GM21360 (cell line): ENCODE data around the gene RAMP1.
"Not testable (repeated sequence)": the region's sequence is repeated elsewhere in the genome, so short reads cannot be mapped to it uniquely, and the experiment has no call there.

Source experiments
- ATAC-seq: cut with Tn5 transposase; IDR thresholded peaks from one replicate; pipeline ENCODE4 v1.9.1; 2021; ENCODE audit warnings: mild to moderate bottlenecking, moderate library complexity; ENCODE audit not compliant: unreplicated experiment

Gene RAMP1

DNA sequence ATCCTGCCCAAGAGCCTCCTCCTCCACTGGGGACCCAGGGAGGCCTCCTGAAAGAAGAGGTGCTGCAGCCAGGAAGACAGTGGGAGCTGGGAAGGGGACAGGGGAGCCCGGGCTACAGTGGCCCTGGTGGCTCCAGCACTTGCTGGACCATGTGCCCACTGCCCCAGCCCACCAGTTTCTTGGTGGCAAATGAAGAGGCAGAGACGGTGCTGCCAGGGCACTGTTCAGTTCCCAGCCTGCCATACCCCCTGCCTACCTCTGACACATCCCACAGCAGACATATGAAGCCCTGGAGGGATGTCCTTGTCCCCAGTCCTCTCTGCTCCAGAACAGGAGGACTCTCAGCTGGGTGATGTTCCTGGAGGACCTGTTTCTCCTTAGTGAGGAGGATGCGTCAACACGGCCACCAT lies 3.7 kb downstream of the RAMP1 start:
- ATAC-seq = no peak

DNA sequence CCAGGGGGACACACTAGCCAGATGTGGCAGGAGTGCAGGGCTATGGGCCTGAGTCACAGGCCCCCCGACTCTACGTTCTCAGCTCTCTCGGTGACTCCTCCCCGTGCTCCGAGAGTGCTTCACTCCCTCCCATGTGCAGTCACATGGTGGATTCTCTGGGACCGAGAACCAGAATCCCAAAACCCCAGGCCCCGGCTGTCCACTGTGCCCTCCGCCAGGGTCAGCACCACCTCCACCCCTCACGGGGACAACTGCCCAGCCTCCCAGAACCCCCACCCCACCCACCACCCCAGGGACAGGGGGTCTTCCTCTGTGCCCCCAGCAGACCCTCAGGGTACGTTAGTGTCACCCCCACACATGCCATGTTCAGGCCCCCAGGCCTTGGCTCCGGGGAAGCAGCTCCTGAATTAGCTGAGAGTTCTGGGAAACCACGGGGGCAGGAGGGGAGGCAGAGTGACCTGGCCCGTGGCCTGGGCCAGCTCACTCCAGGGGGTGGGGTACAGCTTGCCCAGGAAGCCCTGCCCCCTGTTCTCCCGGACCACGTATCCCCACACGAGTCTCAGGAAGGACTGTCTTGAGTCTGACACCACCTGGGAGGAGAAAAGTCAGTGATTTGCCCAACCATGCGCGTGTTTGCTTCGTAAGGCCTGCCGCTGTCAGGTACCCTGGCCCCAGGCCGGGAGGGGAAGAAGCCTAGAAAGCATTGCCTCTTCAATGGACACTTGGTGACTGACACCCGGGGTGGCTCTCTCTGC lies 4.4 kb downstream of the RAMP1 start:
- no peak for ATAC-seq

DNA sequence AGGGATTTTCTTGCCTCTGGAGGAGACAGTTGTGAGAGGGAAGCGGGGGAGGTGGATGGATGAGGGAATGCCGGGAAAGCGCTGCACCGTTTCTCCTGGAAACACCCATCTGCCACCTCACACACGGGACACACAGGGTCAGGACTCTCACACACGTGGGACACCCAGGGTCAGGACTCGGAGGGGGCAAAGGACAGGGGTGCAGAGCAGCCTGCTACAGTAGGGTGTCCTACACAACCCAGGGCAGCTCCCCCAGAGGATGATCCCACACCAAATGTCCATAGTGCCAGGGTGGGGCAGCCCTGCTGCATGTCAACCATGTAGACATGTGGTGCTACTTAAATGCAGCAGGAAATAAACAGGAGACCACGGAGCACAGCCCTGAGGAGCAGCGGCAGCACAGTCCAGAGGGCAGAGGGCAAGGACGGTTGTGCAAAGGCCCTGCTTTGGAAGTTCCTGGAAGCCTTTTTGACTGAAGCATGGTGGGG lies 5.1 kb downstream of the RAMP1 start:
- ATAC-seq = no peak

DNA sequence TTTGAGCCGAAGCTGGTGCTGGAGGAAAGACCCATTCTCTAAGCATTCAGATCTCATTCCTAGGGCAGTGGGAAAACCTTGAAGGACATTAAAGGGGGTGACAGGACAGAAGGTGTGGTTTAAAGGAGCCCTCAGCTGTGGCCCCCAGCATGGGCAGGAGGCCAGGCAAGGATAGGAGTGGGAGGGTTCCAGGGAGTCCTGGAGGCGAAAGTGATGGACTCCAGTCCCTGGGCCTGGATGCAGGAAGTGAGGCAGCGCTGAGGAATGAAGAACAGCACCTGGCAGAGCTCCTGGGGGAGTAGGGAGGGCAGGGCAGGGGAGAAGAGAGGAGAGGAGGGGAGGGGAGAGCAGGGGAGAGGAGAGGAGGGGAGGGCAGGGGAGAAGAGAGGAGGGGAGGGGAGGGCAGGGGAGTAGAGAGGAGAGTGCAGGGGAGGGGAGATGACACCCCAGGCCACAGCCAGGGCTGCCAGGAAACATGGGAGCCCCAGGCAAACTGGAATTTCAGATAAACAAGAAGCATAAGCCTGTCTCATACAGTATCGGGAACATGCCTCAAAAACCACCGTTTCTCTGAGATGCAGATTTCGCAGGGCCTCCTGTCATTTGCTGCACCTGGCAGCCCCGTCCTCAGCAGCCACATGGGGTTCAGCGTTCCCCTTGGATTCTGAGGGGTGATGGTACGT lies 5.7 kb downstream of the RAMP1 start:
- ATAC-seq = no peak

DNA sequence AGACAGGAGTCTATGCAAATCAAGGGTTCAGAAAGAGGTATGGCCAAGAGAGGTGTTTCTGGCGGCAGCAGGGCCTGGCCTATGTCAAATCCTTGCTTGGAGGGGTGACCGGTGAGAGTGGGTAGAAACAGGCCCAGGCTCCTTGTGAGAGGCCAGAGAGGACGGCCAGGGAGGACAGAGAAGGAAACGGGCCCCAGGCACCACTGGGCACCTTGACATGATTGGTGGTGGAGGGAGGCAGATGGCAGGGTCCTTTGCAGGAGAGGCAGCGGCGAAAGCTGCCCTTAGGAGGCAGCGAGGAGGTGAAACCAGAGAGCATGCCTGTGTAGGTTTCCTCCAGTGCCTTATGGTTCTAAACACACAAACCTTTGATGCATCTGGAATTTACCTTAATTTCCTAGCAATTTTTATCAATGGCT lies 6.2 kb downstream of the RAMP1 start:
- no peak for ATAC-seq

DNA sequence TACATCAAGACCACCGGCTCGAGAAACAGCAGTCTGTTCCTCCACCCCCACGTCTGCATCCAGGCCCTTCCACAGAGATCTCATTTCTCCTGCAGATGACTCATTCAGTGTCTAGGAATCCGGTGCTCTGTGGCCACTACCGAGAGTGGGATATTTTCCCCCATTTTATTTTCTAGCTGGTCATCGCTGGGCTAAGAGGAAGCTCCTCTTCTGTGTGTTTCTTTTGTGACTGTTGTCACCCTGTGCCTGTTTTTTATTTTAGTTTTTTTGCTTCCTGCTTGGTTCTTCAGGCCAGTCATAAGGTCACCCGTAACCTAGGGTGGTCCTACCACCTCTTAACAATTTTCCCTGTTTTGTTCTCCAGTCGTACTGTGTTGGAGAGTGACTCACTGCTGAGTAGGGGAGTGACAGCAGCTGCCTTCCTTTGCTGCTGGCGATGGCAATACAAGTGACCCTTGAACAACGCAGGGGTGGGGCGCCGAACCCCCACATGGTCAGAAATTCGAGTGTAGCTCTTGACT lies 6.7 kb downstream of the RAMP1 start:
- no peak for ATAC-seq

DNA sequence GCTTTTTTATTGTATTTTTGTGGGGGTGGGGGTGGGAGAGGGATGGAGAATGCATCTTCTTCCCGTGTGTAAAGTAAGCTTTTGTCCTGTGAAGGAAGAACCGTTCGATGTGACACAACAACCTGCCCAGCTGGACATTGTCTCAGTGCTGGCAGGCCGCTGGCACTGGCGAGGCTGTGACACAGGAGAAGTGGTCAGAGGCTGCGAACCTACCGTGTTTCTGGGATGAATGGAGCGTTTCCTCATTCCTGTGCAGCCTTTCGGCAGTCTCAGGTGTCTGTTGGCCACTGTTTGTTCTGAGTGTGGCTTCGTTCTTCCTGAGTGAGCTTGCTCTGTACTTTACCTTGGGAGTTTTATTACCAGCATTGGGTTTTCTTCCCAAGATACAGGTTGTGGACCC lies 8.0 kb downstream of the RAMP1 start:
- no peak for ATAC-seq

DNA sequence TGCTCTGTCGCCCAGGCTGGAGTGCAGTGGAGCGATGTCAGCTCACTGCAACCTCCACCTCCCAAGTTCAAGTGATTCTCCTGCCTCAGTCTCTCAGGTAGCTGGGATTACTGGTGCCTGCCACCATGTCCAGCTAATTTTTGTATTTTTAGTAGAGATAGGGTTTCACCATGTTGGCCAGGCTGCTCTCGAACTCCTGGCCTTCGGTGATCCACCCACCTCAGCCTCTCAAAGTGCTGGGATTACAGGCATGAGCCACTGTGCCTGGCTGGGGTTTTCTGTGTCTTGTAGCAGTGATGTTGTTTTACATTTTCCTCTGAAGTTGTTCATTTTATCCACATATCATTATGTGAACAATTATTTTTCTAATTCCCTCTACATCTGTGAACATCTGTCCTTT lies 8.7 kb downstream of the RAMP1 start:
- ATAC-seq = not testable (repeated sequence)

DNA sequence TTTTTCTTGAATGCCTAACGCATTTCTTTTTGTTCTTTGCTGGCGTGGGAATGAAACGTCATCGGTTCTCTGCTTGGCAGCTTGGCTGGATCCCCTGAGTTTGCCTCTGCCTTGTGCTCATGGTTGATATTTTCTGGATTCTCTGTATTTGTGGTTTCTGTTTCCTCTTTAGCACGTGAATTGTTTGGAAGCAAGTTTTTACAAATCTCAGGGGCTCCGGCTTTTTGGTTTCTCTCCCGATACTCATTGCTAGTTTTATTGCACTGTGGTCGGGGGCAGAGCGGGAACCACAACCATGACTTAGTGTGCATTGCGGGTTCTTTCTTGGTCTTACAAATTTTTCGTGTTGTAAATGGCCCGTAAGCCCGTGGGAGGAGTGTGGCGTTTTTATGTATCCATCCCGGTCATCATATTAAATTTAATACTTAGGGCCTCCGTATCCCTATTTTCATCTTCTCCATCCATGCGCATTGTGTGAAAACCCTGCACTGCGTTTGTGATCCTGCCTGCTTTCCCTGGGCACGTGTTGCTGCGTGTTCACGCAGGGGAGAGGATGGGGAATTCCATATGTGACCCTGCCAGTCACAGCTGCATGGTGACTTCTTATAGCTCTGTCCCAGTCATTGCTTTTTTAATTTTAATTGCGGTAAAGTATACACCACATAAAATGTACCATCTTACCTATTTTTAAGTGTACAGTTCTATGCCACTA lies 9.4 kb downstream of the RAMP1 start:
- ATAC-seq = no peak

DNA sequence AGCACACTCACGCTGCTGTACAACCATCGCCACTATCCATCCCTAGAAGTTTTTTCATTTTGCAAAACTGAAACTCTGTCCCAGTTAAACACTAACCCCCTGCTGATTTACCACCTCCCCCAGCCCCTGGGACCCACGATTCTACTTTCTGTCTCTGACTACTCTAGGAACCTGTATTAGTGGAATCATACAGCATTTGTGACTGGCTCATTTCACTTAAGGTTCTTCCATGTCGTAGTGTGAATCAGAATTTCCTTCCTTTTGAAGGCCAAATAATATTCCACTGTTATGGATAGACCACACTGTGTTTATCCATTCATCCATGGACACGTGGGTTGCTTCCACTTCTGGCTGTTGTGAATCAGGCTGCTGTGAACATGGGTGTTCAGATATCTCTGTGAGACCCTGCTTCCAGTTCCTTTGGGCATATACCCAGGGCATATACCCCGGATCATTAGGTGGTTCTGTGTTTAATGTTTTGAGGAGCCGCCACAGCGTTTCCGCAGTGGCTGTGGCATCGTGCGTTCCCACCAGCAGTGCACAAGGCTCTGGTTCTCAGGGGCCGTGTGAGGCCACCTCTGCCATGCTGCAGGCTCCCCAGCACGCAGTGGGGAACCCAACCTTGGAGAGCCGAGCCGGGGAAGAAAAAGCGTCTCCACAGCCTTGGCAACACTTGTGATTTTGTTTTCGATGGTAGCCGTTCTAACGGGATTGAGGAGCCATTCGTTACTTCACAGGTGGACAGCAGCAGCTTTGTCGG lies 10.1 kb downstream of the RAMP1 start:
- ATAC-seq = no peak

DNA sequence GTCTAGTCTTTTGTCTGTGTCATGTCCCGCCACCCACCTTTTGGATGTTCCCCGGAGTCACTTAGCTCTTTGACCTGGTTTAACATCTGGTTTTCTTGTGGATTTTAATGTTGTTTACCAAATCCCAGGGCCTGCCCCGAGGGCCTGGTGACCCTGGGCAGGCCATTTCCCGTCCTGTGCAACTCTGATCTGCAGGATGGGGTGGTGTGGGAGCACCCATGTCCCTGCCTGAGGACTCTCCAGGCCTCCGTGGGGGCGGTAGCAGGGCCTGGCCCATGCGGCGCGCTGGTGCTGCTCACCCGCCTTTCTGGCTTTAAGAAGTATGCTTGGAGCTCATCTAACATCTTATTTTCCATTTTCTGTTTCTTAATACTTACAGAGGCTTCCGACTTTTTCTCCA lies 10.7 kb downstream of the RAMP1 start:
- no peak for ATAC-seq

DNA sequence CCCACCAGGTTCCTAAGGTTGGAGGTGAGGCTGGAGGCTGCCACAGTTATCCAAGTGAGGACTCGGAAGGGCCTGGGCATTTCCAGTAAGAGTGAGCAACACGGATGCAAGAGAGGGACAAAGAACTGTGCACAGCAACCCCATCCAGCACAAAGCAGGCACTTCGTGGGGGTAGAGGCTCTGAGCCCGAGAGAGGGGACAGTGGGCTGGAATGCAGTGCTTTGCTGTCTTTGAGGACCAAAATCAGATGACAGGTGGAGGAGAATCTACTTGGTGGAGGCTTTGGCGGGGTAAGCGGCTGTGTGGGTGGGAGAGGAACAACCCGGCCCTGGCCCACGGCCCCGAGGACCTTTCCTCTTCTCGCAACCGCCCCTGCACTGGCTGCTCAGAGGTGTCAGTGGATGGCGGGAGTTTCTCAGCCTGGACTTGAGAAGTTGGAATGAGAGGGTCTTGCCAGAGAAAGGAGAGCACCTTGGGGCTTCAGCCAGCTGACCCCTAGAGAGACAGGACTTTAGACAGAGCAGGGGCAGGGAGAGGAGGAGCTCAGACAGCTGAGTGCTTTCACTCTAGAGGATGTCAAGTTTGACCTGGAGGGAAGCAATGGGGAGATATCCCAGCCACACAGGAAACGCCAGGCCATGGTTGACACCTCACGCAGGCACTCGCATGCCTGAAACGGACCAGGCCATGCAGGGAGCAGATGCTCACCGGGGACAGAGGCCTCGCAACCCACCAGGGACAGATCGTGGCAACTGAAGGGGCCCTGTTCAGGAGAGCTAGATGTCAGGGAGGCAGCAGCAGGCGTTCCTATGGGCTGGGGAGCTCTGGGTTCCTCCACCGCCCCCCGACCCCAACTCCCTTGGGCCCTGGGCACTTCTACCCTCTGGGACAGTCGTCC lies 11.6 kb downstream of the RAMP1 start:
- no peak for ATAC-seq

DNA sequence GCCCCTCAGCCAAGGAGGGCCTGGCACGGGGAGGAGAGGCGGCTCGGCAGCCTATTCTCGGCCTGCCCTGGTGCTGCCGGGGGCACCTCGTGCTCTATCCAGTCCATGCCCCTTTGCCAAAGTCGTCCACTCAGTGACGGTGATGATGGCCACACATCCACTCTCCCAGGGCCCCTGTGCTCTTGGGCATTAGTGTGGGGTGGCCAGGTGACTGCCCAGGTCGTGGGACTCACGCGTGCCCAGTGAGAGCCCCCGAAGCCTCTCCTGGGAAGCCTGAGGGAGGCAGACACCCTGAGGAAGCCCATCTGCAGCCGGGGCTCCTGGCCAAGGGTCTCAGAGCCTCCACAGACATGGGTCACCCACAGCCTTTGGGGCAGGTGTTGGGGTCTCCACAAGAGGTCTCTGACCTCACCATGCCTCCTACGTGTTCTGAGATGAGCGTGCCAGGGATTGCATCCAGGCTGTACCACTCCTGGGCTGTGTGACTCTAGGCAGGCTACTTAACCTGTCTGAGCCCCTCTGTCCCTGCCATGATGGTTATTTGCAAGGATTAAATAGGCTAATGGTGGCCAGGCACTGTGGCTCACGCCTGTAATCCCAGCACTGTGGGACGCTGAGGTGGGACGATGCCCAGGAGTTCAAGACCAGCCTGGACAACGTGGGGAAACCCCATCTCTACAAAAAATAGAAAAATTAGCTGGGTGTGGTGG lies 12.9 kb downstream of the RAMP1 start:
- no peak for ATAC-seq

DNA sequence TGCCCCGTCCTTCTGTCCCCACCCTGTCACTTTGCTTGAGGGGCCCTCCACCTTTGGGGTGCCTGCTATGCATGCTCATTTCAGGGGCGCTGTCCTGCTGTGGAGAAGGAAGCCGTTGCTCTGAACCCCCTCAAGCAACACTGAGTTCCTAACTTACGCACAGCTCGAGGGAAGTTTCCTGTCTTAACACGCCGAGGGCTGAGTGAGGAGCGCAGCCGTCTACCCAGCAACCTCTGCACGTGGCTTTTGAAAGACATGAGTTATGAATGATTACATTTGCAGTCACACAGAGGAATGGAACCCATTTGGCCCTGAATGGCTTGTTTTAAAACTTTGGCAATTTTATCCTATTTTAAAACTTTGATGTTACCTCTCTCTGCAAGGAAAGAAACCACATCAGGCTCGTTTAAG lies 14.0 kb downstream of the RAMP1 start:
- ATAC-seq = no peak

DNA sequence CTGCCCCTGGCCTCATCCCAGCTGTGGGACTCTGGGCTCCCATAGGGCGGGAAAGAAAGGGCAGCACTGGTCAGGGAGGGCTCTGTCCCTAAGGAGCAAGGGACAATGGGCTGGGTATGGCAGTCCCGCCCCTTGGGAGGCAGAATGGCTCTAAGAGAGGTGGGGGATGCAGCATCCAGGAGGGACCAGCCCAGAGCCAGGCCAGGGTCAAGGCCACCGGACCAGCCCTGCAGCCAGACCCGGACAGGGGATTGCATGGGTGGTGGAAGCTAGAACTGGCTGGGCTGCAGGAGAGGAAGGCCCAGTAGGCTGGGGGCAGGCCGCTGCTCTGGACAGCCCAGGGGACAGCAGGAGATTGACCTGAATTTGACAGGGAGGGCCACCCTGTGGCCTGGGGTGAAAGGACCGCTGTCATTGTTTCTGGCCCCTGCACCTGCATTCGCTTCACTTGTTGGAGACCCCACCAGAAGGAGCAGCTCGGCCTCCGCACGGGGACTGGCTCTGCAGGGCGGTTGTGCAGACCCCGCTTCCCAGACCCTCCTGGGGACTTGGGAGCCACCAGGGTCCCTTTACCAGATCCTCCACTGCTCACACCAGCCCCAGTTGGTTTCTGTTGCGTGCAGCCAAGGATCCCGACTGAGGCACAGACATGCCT lies 14.6 kb downstream of the RAMP1 start:
- no peak for ATAC-seq

DNA sequence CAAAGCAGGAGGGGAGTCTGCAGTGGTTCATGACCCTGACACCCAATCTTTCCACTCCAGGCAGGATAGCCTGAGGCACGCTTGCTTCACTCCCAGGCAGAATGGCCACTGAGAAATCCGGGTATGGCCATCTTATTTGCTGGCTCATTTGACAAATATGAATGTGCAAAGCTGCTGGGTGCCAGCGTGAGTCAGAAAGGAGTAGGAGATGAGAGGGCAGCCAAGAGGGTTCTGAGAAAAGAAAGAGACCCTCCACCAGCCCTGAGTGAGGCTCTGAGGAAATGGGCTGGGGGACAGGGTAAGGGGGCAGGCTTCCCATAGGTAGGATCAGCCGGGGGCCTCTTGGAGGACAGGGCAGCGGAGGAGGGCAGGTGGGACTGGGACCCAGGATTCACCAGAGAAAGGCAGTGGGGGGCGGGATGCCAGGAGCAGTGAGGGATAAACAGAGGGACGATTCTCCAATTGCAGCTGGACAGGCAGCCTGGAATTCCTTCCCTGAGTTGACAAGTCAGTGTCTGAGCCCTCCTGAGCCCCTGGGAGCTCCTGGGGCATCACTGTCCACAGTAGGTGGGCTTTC lies 15.2 kb downstream of the RAMP1 start:
- ATAC-seq = no peak

DNA sequence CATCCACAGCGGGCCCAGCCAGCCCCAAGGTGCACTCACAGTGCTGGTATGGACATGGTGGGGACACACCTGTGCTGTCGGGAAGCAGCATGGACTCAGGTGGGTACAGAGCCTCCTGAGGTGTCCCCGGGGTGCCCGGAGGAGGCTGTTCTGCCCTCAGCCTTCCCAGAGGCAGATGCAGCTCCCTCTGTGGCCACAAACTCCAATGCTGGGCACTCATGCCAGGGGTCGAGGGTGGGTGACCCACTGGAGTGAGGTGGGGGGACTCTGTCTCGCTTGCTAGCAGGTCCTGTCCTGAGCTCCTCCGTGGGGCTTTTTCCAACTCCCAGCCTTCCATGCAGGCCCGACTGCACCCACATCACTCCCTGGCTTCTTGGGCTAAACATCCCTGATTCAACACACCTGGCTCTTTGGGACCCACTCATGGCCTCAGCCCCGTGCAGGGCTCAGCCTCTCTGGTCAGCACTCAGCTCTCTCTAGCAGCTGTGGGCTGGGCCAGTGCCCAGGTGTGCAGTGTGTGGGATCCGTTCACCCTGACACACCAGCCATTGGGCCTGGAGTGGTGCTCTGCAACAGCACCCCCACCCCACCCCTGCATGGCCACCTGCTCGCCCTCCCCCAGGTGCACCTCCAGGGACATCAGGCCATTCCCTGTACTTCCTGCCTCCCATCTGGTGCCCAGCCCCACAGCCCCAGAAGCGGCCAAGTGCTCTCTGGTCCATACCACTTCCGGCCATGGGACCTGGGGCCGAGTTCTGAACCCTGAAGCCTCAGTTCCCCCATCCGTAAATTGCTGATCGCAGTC lies 16.0 kb downstream of the RAMP1 start:
- no peak for ATAC-seq
